Measurements from ENCODE around the gene NRN1L.

DNA sequence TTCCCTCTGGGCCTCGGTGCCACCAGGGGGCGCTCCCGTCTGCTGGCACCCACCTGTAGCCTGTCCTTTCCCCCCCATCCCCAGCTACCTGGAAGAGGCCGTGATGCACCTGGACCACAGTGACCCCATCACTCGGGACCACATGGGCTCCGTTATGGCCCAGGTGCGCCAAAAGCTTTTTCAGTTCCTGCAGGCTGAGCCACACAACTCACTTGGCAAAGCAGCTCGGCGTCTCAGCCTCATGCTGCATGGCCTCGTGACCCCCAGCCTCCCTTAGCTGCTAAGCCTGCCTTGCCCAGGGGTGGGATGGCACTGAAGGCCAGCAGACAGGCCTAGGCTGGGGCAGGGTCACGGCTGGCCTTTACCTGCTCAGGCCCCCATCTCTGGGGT lies 818 bp upstream of the NRN1L start:
- TF ChIP-seq POLR2A (IDR thresholded peaks at IDR 0.05), result no peak
- TF ChIP-seq, protein P1, sequence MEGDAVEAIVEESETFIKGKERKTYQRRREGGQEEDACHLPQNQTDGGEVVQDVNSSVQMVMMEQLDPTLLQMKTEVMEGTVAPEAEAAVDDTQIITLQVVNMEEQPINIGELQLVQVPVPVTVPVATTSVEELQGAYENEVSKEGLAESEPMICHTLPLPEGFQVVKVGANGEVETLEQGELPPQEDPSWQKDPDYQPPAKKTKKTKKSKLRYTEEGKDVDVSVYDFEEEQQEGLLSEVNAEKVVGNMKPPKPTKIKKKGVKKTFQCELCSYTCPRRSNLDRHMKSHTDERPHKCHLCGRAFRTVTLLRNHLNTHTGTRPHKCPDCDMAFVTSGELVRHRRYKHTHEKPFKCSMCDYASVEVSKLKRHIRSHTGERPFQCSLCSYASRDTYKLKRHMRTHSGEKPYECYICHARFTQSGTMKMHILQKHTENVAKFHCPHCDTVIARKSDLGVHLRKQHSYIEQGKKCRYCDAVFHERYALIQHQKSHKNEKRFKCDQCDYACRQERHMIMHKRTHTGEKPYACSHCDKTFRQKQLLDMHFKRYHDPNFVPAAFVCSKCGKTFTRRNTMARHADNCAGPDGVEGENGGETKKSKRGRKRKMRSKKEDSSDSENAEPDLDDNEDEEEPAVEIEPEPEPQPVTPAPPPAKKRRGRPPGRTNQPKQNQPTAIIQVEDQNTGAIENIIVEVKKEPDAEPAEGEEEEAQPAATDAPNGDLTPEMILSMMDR (IDR thresholded peaks at IDR 0.05), result peak; percentile 58 to 81 (median 76)

Data from adrenal gland (tissue), 5 donors.